ENCODE measurements around the gene PPOX. TPM values are rescaled to one million over a fixed set of nuclear protein-coding genes. Genes with fewer than 3 reads are reported as not detected.

The PPOX gene
- total and polyA plus RNA-seq, 8 donors: 15.2 to 53.0 (median 46.6) TPM

GRCh38 chr1:161220002-161220401, 53.8 kb downstream of the PPOX start:
- no peaks in the 10 kb centered on the region for H3K27me3 ChIP-seq
- no peaks in the 10 kb centered on the region for H3K9me3 ChIP-seq
- no peak for TF ChIP-seq CTCF (IDR thresholded peaks at IDR 0.05)
- H3K4me3 ChIP-seq: no peak overlapping the region
- no peak overlapping the region for H3K27ac ChIP-seq
- DNase-seq (no peak), ATAC-seq (no peak)
- H3K36me3 ChIP-seq: peaks cover 0 to 38% of the 10 kb centered on the region in 2 donors
- peaks cover 0 to 42% of the 10 kb centered on the region in 2 donors for H3K4me1 ChIP-seq
- intact Hi-C loops (cut with DNase I): loop anchor here in 1 of 2 donors (10.0 kb wide), 1 partner anchor 165 kb away; no protein-coding TSS in a partner anchor

Other genes with a start within 250 kb of the PPOX start
- gene ITLN2, start 211.6 kb upstream of the PPOX start, total RNA-seq: 1 to 10 TPM; 1.5 to 1.8 TPM
- gene ITLN2, start 211.6 kb upstream of the PPOX start, polyA plus RNA-seq (ENCODE audit: insufficient read length in 6 of 6): under 1 TPM in 2 of 6 donors, not detected in 4; 0.17 to 0.18 TPM
- gene F11R, start 145.3 kb upstream of the PPOX start, total RNA-seq: 100 to 1,000 TPM; 142 to 164 TPM
- gene F11R, start 145.3 kb upstream of the PPOX start, polyA plus RNA-seq (ENCODE audit: insufficient read length in 6 of 6): 100 to 1,000 TPM in 2 of 6 donors, 10 to 100 TPM in 4; 76.9 to 107 (median 94.6) TPM
- 10 to 100 TPM; 35.1 to 73.5 TPM for gene TSTD1, start 127.5 kb upstream of the PPOX start, total RNA-seq
- 10 to 100 TPM; 38.9 to 49.9 (median 45.7) TPM for gene TSTD1, start 127.5 kb upstream of the PPOX start, polyA plus RNA-seq (ENCODE audit: insufficient read length in 6 of 6)
- gene USF1, start 120.4 kb upstream of the PPOX start, total RNA-seq: 10 to 100 TPM; 56.1 to 72.4 TPM
- 10 to 100 TPM; 61.1 to 75.4 (median 66.5) TPM for gene USF1, start 120.4 kb upstream of the PPOX start, polyA plus RNA-seq (ENCODE audit: insufficient read length in 6 of 6)
- gene ARHGAP30, start 96.5 kb upstream of the PPOX start, total RNA-seq: 10 to 100 TPM; 18.8 to 57.7 TPM
- 1 to 10 TPM; 3.0 to 4.5 (median 4.0) TPM for gene ARHGAP30, start 96.5 kb upstream of the PPOX start, polyA plus RNA-seq (ENCODE audit: insufficient read length in 6 of 6)
- gene NECTIN4, start 76.9 kb upstream of the PPOX start, total RNA-seq: 1 to 10 TPM; 5.6 to 9.6 TPM
- gene NECTIN4, start 76.9 kb upstream of the PPOX start, polyA plus RNA-seq (ENCODE audit: insufficient read length in 6 of 6): 10 to 100 TPM in 3 of 6 donors, 1 to 10 TPM in 3; 7.9 to 11.2 (median 9.5) TPM
- 10 to 100 TPM in 1 of 2 donors, 1 to 10 TPM in 1; 4.5 to 10.3 TPM for gene KLHDC9, start 68.1 kb upstream of the PPOX start, total RNA-seq
- 1 to 10 TPM; 4.3 to 7.7 (median 5.1) TPM for gene KLHDC9, start 68.1 kb upstream of the PPOX start, polyA plus RNA-seq (ENCODE audit: insufficient read length in 6 of 6)
- gene PFDN2, start 48.4 kb upstream of the PPOX start, total RNA-seq: 10 to 100 TPM; 42.5 to 47.9 TPM
- gene PFDN2, start 48.4 kb upstream of the PPOX start, polyA plus RNA-seq (ENCODE audit: insufficient read length in 6 of 6): 10 to 100 TPM; 45.8 to 57.0 (median 52.8) TPM
- gene NIT1, start 48.3 kb upstream of the PPOX start, total RNA-seq: 10 to 100 TPM; 38.7 to 40.2 TPM
- 10 to 100 TPM; 40.7 to 44.6 (median 41.6) TPM for gene NIT1, start 48.3 kb upstream of the PPOX start, polyA plus RNA-seq (ENCODE audit: insufficient read length in 6 of 6)
- gene DEDD, start 33.8 kb upstream of the PPOX start, total RNA-seq: 10 to 100 TPM; 25.8 to 34.6 TPM
- gene DEDD, start 33.8 kb upstream of the PPOX start, polyA plus RNA-seq (ENCODE audit: insufficient read length in 6 of 6): 10 to 100 TPM; 49.0 to 55.8 (median 51.6) TPM
- 10 to 100 TPM; 93.8 to 99.8 TPM for gene UFC1, start 12.4 kb upstream of the PPOX start, total RNA-seq
- gene UFC1, start 12.4 kb upstream of the PPOX start, polyA plus RNA-seq (ENCODE audit: insufficient read length in 6 of 6): 100 to 1,000 TPM; 134 to 163 (median 152) TPM
- 10 to 100 TPM; 24.1 to 25.8 TPM for gene USP21, start 6.9 kb upstream of the PPOX start, total RNA-seq
- 10 to 100 TPM; 42.1 to 53.3 (median 49.1) TPM for gene USP21, start 6.9 kb upstream of the PPOX start, polyA plus RNA-seq (ENCODE audit: insufficient read length in 6 of 6)
- gene B4GALT3, start 11.1 kb downstream of the PPOX start, total RNA-seq: 10 to 100 TPM; 35.3 to 35.8 TPM
- gene B4GALT3, start 11.1 kb downstream of the PPOX start, polyA plus RNA-seq (ENCODE audit: insufficient read length in 6 of 6): 10 to 100 TPM; 36.1 to 42.3 (median 37.6) TPM
- gene ADAMTS4, start 32.6 kb downstream of the PPOX start, total RNA-seq: 10 to 100 TPM; 13.4 to 15.4 TPM
- 1 to 10 TPM; 1.4 to 3.5 (median 2.4) TPM for gene ADAMTS4, start 32.6 kb downstream of the PPOX start, polyA plus RNA-seq (ENCODE audit: insufficient read length in 6 of 6)
- gene NDUFS2, start 35.9 kb downstream of the PPOX start, total RNA-seq: 10 to 100 TPM; 67.7 to 78.6 TPM
- 100 to 1,000 TPM; 142 to 188 (median 161) TPM for gene NDUFS2, start 35.9 kb downstream of the PPOX start, polyA plus RNA-seq (ENCODE audit: insufficient read length in 6 of 6)
- 100 to 1,000 TPM; 102 to 329 TPM for gene FCER1G, start 48.9 kb downstream of the PPOX start, total RNA-seq
- gene FCER1G, start 48.9 kb downstream of the PPOX start, polyA plus RNA-seq (ENCODE audit: insufficient read length in 6 of 6): 10 to 100 TPM; 14.6 to 22.0 (median 15.8) TPM
- gene APOA2, start 57.2 kb downstream of the PPOX start, total RNA-seq: not detected
- 1 to 10 TPM in 2 of 6 donors, under 1 TPM in 1, not detected in 3; 0.67 to 9.4 (median 6.8) TPM for gene APOA2, start 57.2 kb downstream of the PPOX start, polyA plus RNA-seq (ENCODE audit: insufficient read length in 6 of 6)
- 10 to 100 TPM; 12.7 to 15.6 TPM for gene TOMM40L, start 59.6 kb downstream of the PPOX start, total RNA-seq
- 10 to 100 TPM in 4 of 6 donors, 1 to 10 TPM in 2; 9.2 to 12.7 (median 10.9) TPM for gene TOMM40L, start 59.6 kb downstream of the PPOX start, polyA plus RNA-seq (ENCODE audit: insufficient read length in 6 of 6)
- gene NR1I3, start 71.8 kb downstream of the PPOX start, total RNA-seq: not detected
- gene NR1I3, start 71.8 kb downstream of the PPOX start, polyA plus RNA-seq (ENCODE audit: insufficient read length in 6 of 6): 1 to 10 TPM in 4 of 6 donors, under 1 TPM in 2; 0.48 to 1.5 (median 1.2) TPM
- gene PCP4L1, start 92.3 kb downstream of the PPOX start, total RNA-seq: 1 to 10 TPM; 1.5 to 6.6 TPM
- gene PCP4L1, start 92.3 kb downstream of the PPOX start, polyA plus RNA-seq (ENCODE audit: insufficient read length in 6 of 6): 1 to 10 TPM in 4 of 6 donors, under 1 TPM in 2; 0.53 to 1.4 (median 1.2) TPM
- gene MPZ, start 143.5 kb downstream of the PPOX start, total RNA-seq: 1 to 10 TPM; 2.0 to 4.8 TPM
- gene MPZ, start 143.5 kb downstream of the PPOX start, polyA plus RNA-seq (ENCODE audit: insufficient read length in 6 of 6): 1 to 10 TPM; 2.1 to 5.5 (median 2.7) TPM
- 100 to 1,000 TPM; 187 to 204 TPM for gene SDHC, start 148.0 kb downstream of the PPOX start, total RNA-seq
- gene SDHC, start 148.0 kb downstream of the PPOX start, polyA plus RNA-seq (ENCODE audit: insufficient read length in 6 of 6): 100 to 1,000 TPM; 164 to 201 (median 180) TPM
- 1 to 10 TPM in 1 of 2 donors, not detected in 1; 5.8 TPM for gene CFAP126, start 201.4 kb downstream of the PPOX start, total RNA-seq
- 10 to 100 TPM in 4 of 6 donors, 1 to 10 TPM in 2; 3.2 to 18.7 (median 11.4) TPM for gene CFAP126, start 201.4 kb downstream of the PPOX start, polyA plus RNA-seq (ENCODE audit: insufficient read length in 6 of 6)

Measured in left lung (tissue), 10 donors.